Aorta (tissue), 5 donors: ENCODE results near the gene DIAPH1. TPM values are rescaled to one million over a fixed set of nuclear protein-coding genes. Genes with fewer than 3 reads are reported as not detected.

Source experiments
- ATAC-seq: fragments of 200-7000 bp; cut with Tn5 transposase; one replicate; pipeline ENCODE4 v1.9.1; 2022; ENCODE audit warnings: moderate library complexity; ENCODE audit not compliant: low FRiP score
- DNase-seq, 2 donors: peaks; one replicate each; pipeline ENCODE4 v3.0.0-alpha.2; 2020
- H3K27ac ChIP-seq, 2 donors: one replicate each; pipeline ENCODE4 v1.5.1; 2013; ENCODE audit warnings: low read length in 2 of 2, mild to moderate bottlenecking in 2 of 2, moderate library complexity in 2 of 2, control low read depth in 1 of 2, inconsistent platforms in 1 of 2, low read depth in 1 of 2
- H3K27me3 ChIP-seq, 2 donors: one replicate each; pipeline ENCODE4 v1.6.1; 2013; ENCODE audit warnings: control low read depth in 1 of 2, low read length in 1 of 2, mild to moderate bottlenecking in 1 of 2, moderate library complexity in 1 of 2; ENCODE audit not compliant: insufficient read depth in 2 of 2, control insufficient read depth in 1 of 2
- H3K36me3 ChIP-seq, 2 donors: one replicate each; pipeline ENCODE4 v1.6.1; 2013; ENCODE audit warnings: control low read depth in 1 of 2, low read length in 1 of 2, mild to moderate bottlenecking in 1 of 2; ENCODE audit not compliant: insufficient read depth in 2 of 2, control insufficient read depth in 1 of 2
- H3K4me1 ChIP-seq, 2 donors: one replicate each; pipeline ENCODE4 v1.6.1; 2013; ENCODE audit warnings: low read length in 2 of 2, control low read depth in 1 of 2, mild to moderate bottlenecking in 1 of 2, moderate library complexity in 1 of 2; ENCODE audit not compliant: insufficient read depth in 2 of 2, control insufficient read depth in 1 of 2
- H3K4me3 ChIP-seq, 2 donors: one replicate each; pipeline ENCODE4 v1.5.1; 2013; ENCODE audit warnings: low read length in 2 of 2, control low read depth in 1 of 2, mild to moderate bottlenecking in 1 of 2
- H3K9me3 ChIP-seq: one replicate; pipeline ENCODE4 v1.6.1; 2013; ENCODE audit warnings: mild to moderate bottlenecking, low read length; ENCODE audit not compliant: control insufficient read depth
- WGBS, 2 donors: extraction: QIAGEN DNeasy Blood & Tissue Kit; methylation state at CpG; one replicate each; pipeline ENCODE4 v1.1.7; 2013; 5-methylcytosine and 5-hydroxymethylcytosine counted together
- intact Hi-C, 2 donors: fragments of 100-400 bp; cut with DNase I; formaldehyde crosslinking; loops; one replicate each; pipeline versions ENCODE4 v1.14.2 to v1.15.0; 2022
- polyA plus RNA-seq, 2 donors: library from polyadenylated mRNA; stranded (reverse); fragments of 200-250 nt; gene quantifications; one replicate each; pipeline ENCODE4 v1.2.3, GENCODE V29; 2013
- total RNA-seq, 2 donors: library from RNA; stranded (reverse); fragmentation: NEBNext Ultra II Directional; extraction: Animal tissue kit (Norgen Biotek cat#: 25700); gene quantifications; one replicate each; pipeline ENCODE4 v1.2.1, GENCODE V29; 2021
- donor health status: healthy with polysubstance abuse.
- donor health status: Bipolar disorder and iron deficiency.
- donor health status: DM: no; HTN: no; CAD: no.
- donor health status: DM: no; HTN: no; CAD: no.
- donor health status: DM: yes; HTN: yes; CAD: no.

The DIAPH1 gene
- total and polyA plus RNA-seq, 4 donors, result 30.8 to 125 (median 68.8) TPM

GRCh38 chr5:141517880-141518617 is 100.8 kb downstream of the DIAPH1 start:
- H3K36me3 ChIP-seq, result peaks cover 0 to 1% of the 10 kb centered on the region in 2 donors
- ATAC-seq, result no peak
- intact Hi-C loops, result no loop called here
- peaks cover 2 to 14% of the 10 kb centered on the region in 2 donors for H3K4me1 ChIP-seq
- WGBS, 2 donors, result 90% methylated on average over 11 of the region's 11 CpGs
- no peak overlapping the region for H3K4me3 ChIP-seq
- no peaks in the 10 kb centered on the region for H3K9me3 ChIP-seq
- DNase-seq, result no peak
- H3K27ac ChIP-seq, result no peak overlapping the region
- no peaks in the 10 kb centered on the region for H3K27me3 ChIP-seq

- Histone ChIP-seq H3K4me3 (no peak overlapping the region), H3K36me3 (peaks cover 0 to 1% of the 10 kb centered on the region in 2 donors), H3K27ac (peak overlapping the region in 1 of 2 donors; percentile 32), H3K4me1 (peaks cover 2 to 14% of the 10 kb centered on the region in 2 donors), H3K9me3 (no peaks in the 10 kb centered on the region), H3K27me3 (no peaks in the 10 kb centered on the region)
- DNase-seq (no peak), ATAC-seq (no peak)
- WGBS, 2 donors, result 87 to 91% methylated on average over 8 of the region's 8 CpGs
- intact Hi-C loops, result no loop called here
Observed at GRCh38 chr5:141517312-141517711, 101.5 kb downstream of the DIAPH1 start.

GRCh38 chr5:141516672-141517025 is 102.2 kb downstream of the DIAPH1 start:
- ATAC-seq, result no peak
- peak; percentile 79 for DNase-seq
- H3K4me3 ChIP-seq, result no peak overlapping the region
- H3K27me3 ChIP-seq, result no peaks in the 10 kb centered on the region
- peaks cover 2 to 14% of the 10 kb centered on the region in 2 donors for H3K4me1 ChIP-seq
- no peaks in the 10 kb centered on the region for H3K9me3 ChIP-seq
- intact Hi-C loops, result no loop called here
- 34 to 49% methylated on average over 8 of the region's 8 CpGs for WGBS, 2 donors
- H3K27ac ChIP-seq, result peak overlapping the region in 1 of 2 donors; percentile 79
- peaks cover 0 to 1% of the 10 kb centered on the region in 2 donors for H3K36me3 ChIP-seq

- Histone ChIP-seq H3K9me3 (no peaks in the 10 kb centered on the region), H3K36me3 (peaks cover 0 to 1% of the 10 kb centered on the region in 2 donors), H3K27ac (peak overlapping the region; percentile 71 to 79), H3K4me3 (no peak overlapping the region), H3K27me3 (no peaks in the 10 kb centered on the region), H3K4me1 (peaks cover 2 to 14% of the 10 kb centered on the region in 2 donors)
- ATAC-seq, result no peak
- DNase-seq, result no peak
- WGBS, 2 donors, result 69 to 70% methylated on average over 4 of the region's 4 CpGs
- intact Hi-C loops, result loop anchor here in 1 of 2 donors (2.0 kb wide), 1 partner anchor 45 kb away; no protein-coding TSS in a partner anchor
Observed at GRCh38 chr5:141515946-141516671, 102.7 kb downstream of the DIAPH1 start.

- Histone ChIP-seq H3K27ac (peak overlapping the region; percentile 71 to 93), H3K27me3 (no peaks in the 10 kb centered on the region), H3K4me3 (no peak overlapping the region), H3K9me3 (no peaks in the 10 kb centered on the region), H3K4me1 (peaks cover 2 to 14% of the 10 kb centered on the region in 2 donors), H3K36me3 (peaks cover 0 to 1% of the 10 kb centered on the region in 2 donors)
- 54 to 55% methylated on average over 3 of the region's 3 CpGs for WGBS, 2 donors
- intact Hi-C loops, result loop anchor here in 1 of 2 donors (2.0 kb wide), 1 partner anchor 46 kb away; no protein-coding TSS in a partner anchor
- ATAC-seq (no peak), DNase-seq (no peak)
Observed at GRCh38 chr5:141515141-141515540, 103.7 kb downstream of the DIAPH1 start.

GRCh38 chr5:141514330-141515133 is 104.3 kb downstream of the DIAPH1 start:
- no peaks in the 10 kb centered on the region for H3K9me3 ChIP-seq
- DNase-seq (no peak), ATAC-seq (peak; percentile 28)
- 6 to 11% methylated on average over 6 of the region's 6 CpGs for WGBS, 2 donors
- no peaks in the 10 kb centered on the region for H3K27me3 ChIP-seq
- H3K4me1 ChIP-seq, result peaks cover 2 to 14% of the 10 kb centered on the region in 2 donors
- H3K36me3 ChIP-seq, result peaks cover 0 to 1% of the 10 kb centered on the region in 2 donors
- no peak overlapping the region for H3K4me3 ChIP-seq
- intact Hi-C loops, result loop anchor here in 1 of 2 donors (2.0 to 5.0 kb wide), 2 partner anchors 37 to 46 kb away; partner anchors contain the start of gene PCDHGC3
- peak overlapping the region; percentile 71 to 97 for H3K27ac ChIP-seq

- Histone ChIP-seq H3K36me3 (peaks cover 0 to 1% of the 10 kb centered on the region in 2 donors), H3K4me3 (peak overlapping the region; percentile 50 to 71), H3K4me1 (peaks cover 2 to 14% of the 10 kb centered on the region in 2 donors), H3K27me3 (no peaks in the 10 kb centered on the region), H3K9me3 (no peaks in the 10 kb centered on the region), H3K27ac (peak overlapping the region; percentile 81 to 97)
- intact Hi-C loops, result loop anchor here (2.0 to 5.0 kb wide), 3 partner anchors 36 to 47 kb away; partner anchors contain the start of gene PCDHGC3 (in 1 of the 2)
- ATAC-seq (peak; percentile 76), DNase-seq (peak; percentile 93)
- 2% methylated on average over 29 of the region's 29 CpGs for WGBS, 2 donors
Observed at GRCh38 chr5:141513627-141514329, 105.0 kb downstream of the DIAPH1 start.
